Caco-2 (cell line): ENCODE results near the gene RNF207. TPM values are rescaled to one million over a fixed set of nuclear protein-coding genes. Genes with fewer than 3 reads are reported as not detected.
A peak's percentile ranks its signal among the peaks of the same experiment; 100 is the strongest.

ENCODE experiments used
- BruUV-seq: library from RNA; stranded (reverse); fragments of 400-500 nt; replicated peaks from 2 replicates; lab custom pipeline; 2021; lab: Mats Ljungman, UMichigan
- CTCF ChIA-PET: fragments of 300-600 bp; sonication (Branson Sonifier 250); formaldehyde crosslinking; loops from one replicate; lab custom pipeline; 2022; ENCODE audit warnings: antibody characterized with exemption; lab: Charles Lee
- POLR2A ChIA-PET: fragments of 300-600 bp; sonication (Branson Sonifier 250); formaldehyde crosslinking; loops from one replicate; lab custom pipeline; 2022; ENCODE audit warnings: antibody characterized with exemption; lab: Charles Lee
- DNase-seq, 2 experiments: peaks; one replicate each; pipeline versions ENCODE4 v3.0.0 to v3.0.0-alpha.2; 2020 to 2022
- H3K27me3 ChIP-seq: replicated peaks from 2 replicates; pipeline ENCODE4 v1.6.0; 2011; ENCODE audit warnings: low read length; ENCODE audit not compliant: control insufficient read depth, insufficient read depth
- H3K36me3 ChIP-seq: 2 replicates; pipeline ENCODE4 v1.5.1; 2011; ENCODE audit warnings: low read length; ENCODE audit not compliant: control insufficient read depth, insufficient read depth
- H3K4me1 ChIP-seq: fragments of 250-450 bp; sonication (Bioruptor Pico); 2 replicates; pipeline ENCODE4 v1.5.1; 2020; ENCODE audit warnings: mild to moderate bottlenecking
- H3K4me3 ChIP-seq: 2 replicates; pipeline ENCODE4 v1.5.1; 2011; ENCODE audit warnings: low read depth, mild to moderate bottlenecking, control low read depth, low read length
- H3K9me3 ChIP-seq: fragments of 250-450 bp; sonication (Bioruptor Pico); 2 replicates; pipeline ENCODE4 v1.5.1; 2020; ENCODE audit warnings: mild to moderate bottlenecking, moderate library complexity
- H3K27ac Mint-ChIP-seq: one replicate; pipeline ENCODE4 v1.8.0; 2022; ENCODE audit warnings: mixed read lengths; ENCODE audit not compliant: unreplicated experiment
- H3K27me3 Mint-ChIP-seq: one replicate; pipeline ENCODE4 v1.8.0; 2022; ENCODE audit warnings: mixed read lengths; ENCODE audit not compliant: insufficient read depth, unreplicated experiment
- H3K36me3 Mint-ChIP-seq: one replicate; pipeline ENCODE4 v1.8.0; 2022; ENCODE audit warnings: mild to moderate bottlenecking, mixed read lengths; ENCODE audit not compliant: insufficient read depth, unreplicated experiment
- H3K4me1 Mint-ChIP-seq: one replicate; pipeline ENCODE4 v1.8.0; 2022; ENCODE audit warnings: low read depth, mixed read lengths; ENCODE audit not compliant: unreplicated experiment
- H3K4me3 Mint-ChIP-seq: one replicate; pipeline ENCODE4 v1.8.0; 2022; ENCODE audit warnings: mild to moderate bottlenecking, moderate library complexity, mixed read lengths; ENCODE audit not compliant: unreplicated experiment
- H3K9me3 Mint-ChIP-seq: one replicate; pipeline ENCODE4 v1.8.0; 2022; ENCODE audit warnings: mixed read lengths; ENCODE audit not compliant: unreplicated experiment
- intact Hi-C: fragments of 100-400 bp; cut with micrococcal nuclease; formaldehyde crosslinking; loops from one replicate; pipeline ENCODE4 v1.10.0; 2022; ENCODE audit not compliant: unreplicated experiment
- total RNA-seq: library from RNA; stranded (reverse); gene quantifications from 2 replicates; pipeline ENCODE4 v1.2.3, GENCODE V29; 2022
- TF ChIP-seq, protein P1 (sequence below), 2 experiments: fragments of 200-600 bp in 1 of 2; IDR thresholded peaks; 1 replicate in 1 of 2; 2 replicates in 1 of 2; pipeline versions ENCODE4 v1.5.1 to v1.8.0; 2011 to 2022; ENCODE audit warnings: antibody characterized with exemption in 1 of 2, control low read depth in 1 of 2, inconsistent platforms in 1 of 2, low read depth in 1 of 2, low read length in 1 of 2, mild to moderate bottlenecking in 1 of 2, moderate library complexity in 1 of 2; ENCODE audit not compliant: insufficient read depth in 1 of 2, severe bottlenecking in 1 of 2, unreplicated experiment in 1 of 2

The RNF207 gene
- total RNA-seq, 1 experiment from 2014 or later, result 27.4 TPM

DNA sequence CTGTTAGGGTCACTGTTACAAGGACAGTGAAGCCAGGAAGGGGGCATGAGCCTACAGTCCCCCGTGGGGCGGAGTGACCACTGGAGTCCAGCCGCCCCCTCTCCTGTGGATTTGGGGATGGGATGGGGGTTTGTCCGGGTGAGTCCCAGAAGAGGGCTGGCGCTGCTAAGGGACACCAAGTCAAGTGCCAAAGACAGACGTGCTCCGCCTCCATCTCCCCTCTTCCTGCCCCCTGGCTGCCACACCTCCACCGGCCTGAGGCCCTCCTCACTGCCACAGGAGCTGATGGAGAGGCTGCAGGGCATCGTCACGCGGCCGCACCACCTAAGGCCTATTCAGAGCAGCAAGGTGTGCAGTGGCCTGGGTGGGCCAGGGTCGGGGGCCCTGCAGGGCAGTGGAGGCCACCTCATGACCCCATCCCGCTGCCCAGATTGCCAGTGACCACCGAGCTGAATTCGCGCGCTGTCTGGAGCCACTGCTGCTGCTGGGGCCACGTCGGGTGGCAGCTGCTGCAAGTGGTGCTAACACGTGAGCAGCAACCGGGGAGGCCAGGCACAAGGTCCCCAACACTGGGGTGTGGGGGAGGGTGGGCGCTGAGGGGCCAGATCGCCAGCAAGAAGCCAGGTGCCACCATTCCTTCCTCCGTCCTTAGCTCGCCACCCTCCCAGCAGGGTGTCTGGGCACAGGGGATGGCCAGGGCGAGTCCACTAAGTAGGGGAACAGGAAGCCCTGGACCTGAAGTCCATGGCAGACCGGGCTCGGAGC, 4.9 kb downstream of the RNF207 start:
- Mint-ChIP-seq H3K9me3 (no peaks in the 10 kb centered on the region), H3K4me3 (no peak overlapping the region), H3K27me3 (no peaks in the 10 kb centered on the region), H3K4me1 (no peaks in the 10 kb centered on the region), H3K36me3 (peaks cover 6% of the 10 kb centered on the region), H3K27ac (no peak overlapping the region)
- H3K4me1 ChIP-seq, result no peaks in the 10 kb centered on the region
- no peaks in the 10 kb centered on the region for H3K36me3 ChIP-seq
- H3K4me3 ChIP-seq, result no peak overlapping the region
- H3K27me3 ChIP-seq, result no peaks in the 10 kb centered on the region
- BruUV-seq, result no TSS peak
- intact Hi-C loops, result no loop called here
- ChIA-PET POLR2A (no interaction called here), CTCF (no interaction called here)
- DNase-seq, result no peak
- H3K9me3 ChIP-seq, result no peaks in the 10 kb centered on the region
- TF ChIP-seq, protein P1, sequence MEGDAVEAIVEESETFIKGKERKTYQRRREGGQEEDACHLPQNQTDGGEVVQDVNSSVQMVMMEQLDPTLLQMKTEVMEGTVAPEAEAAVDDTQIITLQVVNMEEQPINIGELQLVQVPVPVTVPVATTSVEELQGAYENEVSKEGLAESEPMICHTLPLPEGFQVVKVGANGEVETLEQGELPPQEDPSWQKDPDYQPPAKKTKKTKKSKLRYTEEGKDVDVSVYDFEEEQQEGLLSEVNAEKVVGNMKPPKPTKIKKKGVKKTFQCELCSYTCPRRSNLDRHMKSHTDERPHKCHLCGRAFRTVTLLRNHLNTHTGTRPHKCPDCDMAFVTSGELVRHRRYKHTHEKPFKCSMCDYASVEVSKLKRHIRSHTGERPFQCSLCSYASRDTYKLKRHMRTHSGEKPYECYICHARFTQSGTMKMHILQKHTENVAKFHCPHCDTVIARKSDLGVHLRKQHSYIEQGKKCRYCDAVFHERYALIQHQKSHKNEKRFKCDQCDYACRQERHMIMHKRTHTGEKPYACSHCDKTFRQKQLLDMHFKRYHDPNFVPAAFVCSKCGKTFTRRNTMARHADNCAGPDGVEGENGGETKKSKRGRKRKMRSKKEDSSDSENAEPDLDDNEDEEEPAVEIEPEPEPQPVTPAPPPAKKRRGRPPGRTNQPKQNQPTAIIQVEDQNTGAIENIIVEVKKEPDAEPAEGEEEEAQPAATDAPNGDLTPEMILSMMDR (IDR thresholded peaks at IDR 0.05; ENCODE audit: insufficient read depth in 1 of 2, low read depth in 1 of 2, low read length in 1 of 2, severe bottlenecking in 1 of 2, unreplicated experiment in 1 of 2), result no peak

DNA sequence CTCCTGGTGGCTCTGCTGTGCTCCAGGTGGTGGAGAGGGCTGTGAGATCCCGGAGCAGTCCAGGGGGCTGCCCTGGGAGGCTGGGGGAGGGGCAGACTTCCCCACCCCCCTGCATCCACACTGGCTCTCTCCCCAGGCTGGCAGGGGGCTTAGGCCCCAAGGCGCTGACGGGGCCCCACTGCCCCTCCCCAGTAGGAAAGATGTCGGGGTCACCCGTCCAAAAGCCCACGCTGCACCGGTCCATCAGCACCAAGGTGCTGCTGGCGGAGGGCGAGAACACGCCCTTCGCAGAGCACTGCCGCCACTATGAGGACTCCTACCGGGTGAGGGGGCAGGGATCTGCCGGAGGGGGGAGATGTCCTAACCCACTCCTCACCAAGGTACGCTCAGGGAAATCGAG, 5.8 kb downstream of the RNF207 start:
- Histone ChIP-seq H3K4me1 (no peaks in the 10 kb centered on the region), H3K9me3 (no peaks in the 10 kb centered on the region), H3K36me3 (no peaks in the 10 kb centered on the region), H3K4me3 (no peak overlapping the region), H3K27me3 (no peaks in the 10 kb centered on the region)
- POLR2A ChIA-PET, result no interaction called here
- Mint-ChIP-seq H3K36me3 (peaks cover 6% of the 10 kb centered on the region), H3K4me1 (no peaks in the 10 kb centered on the region), H3K27me3 (no peaks in the 10 kb centered on the region), H3K27ac (peak overlapping the region; percentile 39), H3K9me3 (no peaks in the 10 kb centered on the region), H3K4me3 (no peak overlapping the region)
- CTCF ChIA-PET, result no interaction called here
- DNase-seq, result no peak
- TF ChIP-seq, protein P1 (IDR thresholded peaks at IDR 0.05; ENCODE audit: insufficient read depth in 1 of 2, low read depth in 1 of 2, low read length in 1 of 2, severe bottlenecking in 1 of 2, unreplicated experiment in 1 of 2), result no peak
- no TSS peak for BruUV-seq
- intact Hi-C loops, result no loop called here

DNA sequence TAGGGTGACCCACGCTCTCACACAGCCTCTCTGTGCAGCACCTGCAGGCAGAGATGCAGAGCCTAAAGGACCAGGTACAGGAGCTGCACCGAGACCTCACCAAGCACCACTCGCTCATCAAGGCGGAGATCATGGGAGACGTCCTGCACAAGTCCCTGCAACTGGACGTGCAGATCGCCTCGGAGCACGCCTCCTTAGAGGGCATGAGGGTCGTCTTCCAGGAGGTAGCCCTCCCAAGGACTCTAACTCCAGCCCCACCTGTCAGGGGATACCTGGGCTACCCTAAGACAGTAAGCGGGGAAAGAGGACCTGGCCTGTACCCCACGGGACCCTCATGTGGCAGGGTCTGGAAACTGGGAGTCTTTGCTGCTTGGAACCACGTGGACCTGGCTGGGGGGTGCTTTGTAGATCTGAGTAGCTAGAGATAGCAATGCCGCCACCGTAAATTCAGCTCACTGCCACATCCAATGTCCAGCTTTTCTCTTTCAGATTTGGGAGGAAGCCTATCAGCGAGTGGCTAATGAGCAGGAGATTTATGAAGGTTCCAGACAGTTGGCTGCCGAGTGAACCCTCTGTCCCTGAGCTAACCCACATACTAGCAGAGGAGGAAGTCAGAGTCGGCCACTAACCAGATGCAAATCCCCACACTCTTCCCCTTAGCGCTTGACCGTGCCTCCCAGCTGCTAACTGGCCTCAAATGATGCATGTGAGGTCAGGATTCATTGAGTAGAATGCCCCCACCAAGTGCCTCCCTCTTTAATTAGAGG, 6.5 kb downstream of the RNF207 start:
- Histone ChIP-seq H3K9me3 (no peaks in the 10 kb centered on the region), H3K4me1 (no peaks in the 10 kb centered on the region), H3K4me3 (no peak overlapping the region), H3K27me3 (no peaks in the 10 kb centered on the region), H3K36me3 (no peaks in the 10 kb centered on the region)
- ChIA-PET POLR2A (no interaction called here), CTCF (no interaction called here)
- H3K4me3 Mint-ChIP-seq, result no peak overlapping the region
- no peaks in the 10 kb centered on the region for H3K9me3 Mint-ChIP-seq
- H3K27me3 Mint-ChIP-seq, result no peaks in the 10 kb centered on the region
- no peaks in the 10 kb centered on the region for H3K4me1 Mint-ChIP-seq
- no TSS peak for BruUV-seq
- TF ChIP-seq, protein P1 (IDR thresholded peaks at IDR 0.05; ENCODE audit: insufficient read depth in 1 of 2, low read depth in 1 of 2, low read length in 1 of 2, severe bottlenecking in 1 of 2, unreplicated experiment in 1 of 2), result no peak
- intact Hi-C loops, result no loop called here
- no peak for DNase-seq
- peak overlapping the region; percentile 39 for H3K27ac Mint-ChIP-seq
- H3K36me3 Mint-ChIP-seq, result peaks cover 6% of the 10 kb centered on the region
